Measurements from ENCODE around the gene CLIC5. TPM values are rescaled to one million over a fixed set of nuclear protein-coding genes. Genes with fewer than 3 reads are reported as not detected.

CLIC5 gene
- total and polyA plus RNA-seq, 2 donors (not counting 1 experiment from before 2014, with no cell fraction given), result 0.96 to 0.97 TPM

DNA sequence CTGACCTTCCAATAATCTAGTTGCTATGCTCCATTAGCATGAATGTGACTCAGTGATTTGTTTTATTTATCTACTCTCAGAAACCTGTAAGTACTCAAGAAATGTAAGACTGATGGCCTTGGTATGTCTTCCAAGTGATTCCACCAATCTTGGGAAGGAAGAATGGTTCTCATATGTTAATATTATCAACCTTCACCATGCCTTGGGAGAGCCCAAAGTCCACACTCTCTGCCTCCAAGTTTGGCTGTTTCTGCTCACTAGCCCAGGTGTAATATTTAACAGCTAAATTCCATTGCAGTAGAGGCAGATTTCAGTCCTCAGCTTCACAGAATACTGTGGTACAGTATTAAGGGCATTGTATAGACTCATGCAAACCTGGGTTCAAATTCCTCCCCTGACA lies 51.8 kb downstream of the CLIC5 start:
- no peak for DNase-seq
- H3K9me3 ChIP-seq (ENCODE audit: control extremely low read depth in 1 of 3, control insufficient read depth in 2 of 3, insufficient read depth in 1 of 3, low read length in 2 of 3), result no peaks in the 10 kb centered on the region
- no peaks in the 10 kb centered on the region for H3K9me3 Mint-ChIP-seq (ENCODE audit: insufficient read depth)
- intact Hi-C loops (cut with micrococcal nuclease), result no loop called here
- H3K27me3 ChIP-seq (replicated peaks in 1 of 4; ENCODE audit: control extremely low read depth in 1 of 4, control insufficient read depth in 3 of 4, insufficient read depth in 4 of 4, low read length in 3 of 4), result peaks cover 0 to 5% (median 0%) of the 10 kb centered on the region in 4 experiments
- no peak overlapping the region for H3K4me3 Mint-ChIP-seq
- H3K27me3 Mint-ChIP-seq, result peaks cover 4% of the 10 kb centered on the region
- no peak overlapping the region for H3K27ac ChIP-seq (ENCODE audit: low read length in 2 of 2)
- no peak overlapping the region for H3K9ac ChIP-seq (ENCODE audit: low read length)
- H3K4me3 ChIP-seq (ENCODE audit: control extremely low read depth in 1 of 5, extremely low read depth in 1 of 5, insufficient read depth in 1 of 5, low read depth in 2 of 5, low read length in 4 of 5), result no peak overlapping the region
- no peak overlapping the region for H3K27ac Mint-ChIP-seq
- ATAC-seq (ENCODE audit: low read depth), result no peak
- no peaks in the 10 kb centered on the region for H3K79me2 ChIP-seq (ENCODE audit: control insufficient read depth, insufficient read depth, low read length)
- no peak overlapping the region for H2AFZ ChIP-seq (ENCODE audit: insufficient read depth, low read depth, low read length, poor library complexity, severe bottlenecking)
- no peaks in the 10 kb centered on the region for H3K4me1 ChIP-seq (ENCODE audit: control insufficient read depth in 2 of 2, insufficient read depth in 2 of 2, low read length in 2 of 2)
- H3K4me2 ChIP-seq (replicated peaks; ENCODE audit: low read depth, low read length, poor library complexity, severe bottlenecking), result no peak overlapping the region
- POLR2A ChIA-PET, result no interaction called here
- CTCF ChIA-PET, result interaction anchor here (1.5 kb wide), 2 partner anchors 8 to 34 kb away, joined by 3 to 4 read pairs; no protein-coding TSS in a partner anchor
- no peaks in the 10 kb centered on the region for H3K4me1 Mint-ChIP-seq
- TF ChIP-seq, protein P1, sequence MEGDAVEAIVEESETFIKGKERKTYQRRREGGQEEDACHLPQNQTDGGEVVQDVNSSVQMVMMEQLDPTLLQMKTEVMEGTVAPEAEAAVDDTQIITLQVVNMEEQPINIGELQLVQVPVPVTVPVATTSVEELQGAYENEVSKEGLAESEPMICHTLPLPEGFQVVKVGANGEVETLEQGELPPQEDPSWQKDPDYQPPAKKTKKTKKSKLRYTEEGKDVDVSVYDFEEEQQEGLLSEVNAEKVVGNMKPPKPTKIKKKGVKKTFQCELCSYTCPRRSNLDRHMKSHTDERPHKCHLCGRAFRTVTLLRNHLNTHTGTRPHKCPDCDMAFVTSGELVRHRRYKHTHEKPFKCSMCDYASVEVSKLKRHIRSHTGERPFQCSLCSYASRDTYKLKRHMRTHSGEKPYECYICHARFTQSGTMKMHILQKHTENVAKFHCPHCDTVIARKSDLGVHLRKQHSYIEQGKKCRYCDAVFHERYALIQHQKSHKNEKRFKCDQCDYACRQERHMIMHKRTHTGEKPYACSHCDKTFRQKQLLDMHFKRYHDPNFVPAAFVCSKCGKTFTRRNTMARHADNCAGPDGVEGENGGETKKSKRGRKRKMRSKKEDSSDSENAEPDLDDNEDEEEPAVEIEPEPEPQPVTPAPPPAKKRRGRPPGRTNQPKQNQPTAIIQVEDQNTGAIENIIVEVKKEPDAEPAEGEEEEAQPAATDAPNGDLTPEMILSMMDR (IDR thresholded peaks at IDR 0.05), result no peak
- no peak for TF ChIP-seq EZH2 (IDR thresholded peaks at IDR 0.05; ENCODE audit: borderline replicate concordance, insufficient read depth, low read depth, low read length, poor library complexity, severe bottlenecking)
- no peaks in the 10 kb centered on the region for H4K20me1 ChIP-seq (ENCODE audit: control insufficient read depth, insufficient read depth, low read length, poor library complexity, severe bottlenecking)
- no peaks in the 10 kb centered on the region for H3K36me3 ChIP-seq (replicated peaks in 1 of 2; ENCODE audit: control extremely low read depth in 1 of 2, control insufficient read depth in 1 of 2, extremely low read depth in 1 of 2, insufficient read depth in 2 of 2, low read length in 1 of 2)

DNA sequence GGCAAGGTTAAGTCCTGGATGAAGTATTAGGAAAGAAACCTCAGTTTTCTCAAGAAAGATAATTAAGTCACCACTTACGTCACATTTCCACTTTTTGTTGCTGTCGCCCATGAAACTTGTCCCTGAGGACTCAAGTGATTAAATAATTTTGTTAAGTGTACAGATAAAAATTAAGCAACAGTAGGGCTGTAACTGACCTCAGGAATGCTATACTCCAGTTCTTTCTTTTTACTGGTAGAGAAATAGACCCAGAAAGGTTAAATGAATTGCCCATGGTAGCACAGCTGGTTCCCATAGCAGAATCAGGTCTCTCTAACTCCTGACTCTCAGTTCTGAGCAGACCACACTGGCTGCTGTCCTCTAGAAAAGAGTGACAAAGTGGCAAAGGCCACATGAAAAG lies 54.5 kb downstream of the CLIC5 start:
- Mint-ChIP-seq H3K27me3 (peaks cover 12% of the 10 kb centered on the region), H3K27ac (no peak overlapping the region), H3K4me3 (no peak overlapping the region), H3K9me3 (ENCODE audit: insufficient read depth) (no peaks in the 10 kb centered on the region), H3K4me1 (no peaks in the 10 kb centered on the region)
- Histone ChIP-seq H3K27me3 (replicated peaks in 1 of 4; ENCODE audit: control extremely low read depth in 1 of 4, control insufficient read depth in 3 of 4, insufficient read depth in 4 of 4, low read length in 3 of 4) (peaks cover 0 to 5% (median 2%) of the 10 kb centered on the region in 4 experiments), H3K79me2 (ENCODE audit: control insufficient read depth, insufficient read depth, low read length) (no peaks in the 10 kb centered on the region), H3K9me3 (ENCODE audit: control extremely low read depth in 1 of 3, control insufficient read depth in 2 of 3, insufficient read depth in 1 of 3, low read length in 2 of 3) (no peaks in the 10 kb centered on the region), H2AFZ (ENCODE audit: insufficient read depth, low read depth, low read length, poor library complexity, severe bottlenecking) (no peak overlapping the region), H3K9ac (ENCODE audit: low read length) (no peak overlapping the region), H3K4me1 (ENCODE audit: control insufficient read depth in 2 of 2, insufficient read depth in 2 of 2, low read length in 2 of 2) (no peaks in the 10 kb centered on the region), H3K4me2 (replicated peaks; ENCODE audit: low read depth, low read length, poor library complexity, severe bottlenecking) (no peak overlapping the region), H4K20me1 (ENCODE audit: control insufficient read depth, insufficient read depth, low read length, poor library complexity, severe bottlenecking) (no peaks in the 10 kb centered on the region), H3K4me3 (ENCODE audit: control extremely low read depth in 1 of 5, extremely low read depth in 1 of 5, insufficient read depth in 1 of 5, low read depth in 2 of 5, low read length in 4 of 5) (no peak overlapping the region), H3K27ac (ENCODE audit: low read length in 2 of 2) (no peak overlapping the region), H3K36me3 (replicated peaks in 1 of 2; ENCODE audit: control extremely low read depth in 1 of 2, control insufficient read depth in 1 of 2, extremely low read depth in 1 of 2, insufficient read depth in 2 of 2, low read length in 1 of 2) (no peaks in the 10 kb centered on the region)
- ChIA-PET POLR2A (no interaction called here), CTCF (no interaction called here)
- intact Hi-C loops (cut with micrococcal nuclease), result no loop called here
- ATAC-seq (ENCODE audit: low read depth) (no peak), DNase-seq (no peak)
- TF ChIP-seq, protein P1 (IDR thresholded peaks at IDR 0.05), result no peak
- TF ChIP-seq EZH2 (IDR thresholded peaks at IDR 0.05; ENCODE audit: borderline replicate concordance, insufficient read depth, low read depth, low read length, poor library complexity, severe bottlenecking), result no peak
- no CpG with 5 or more reads among the region's 2 CpGs for WGBS (ENCODE audit: insufficient coverage)

All from B cell (primary cell).